ENCODE measurements around the gene CCDC97.

- no peak for TF ChIP-seq CTCF (IDR thresholded peaks at IDR 0.05)
- no peak for TF ChIP-seq POLR2AphosphoS5 (IDR thresholded peaks at IDR 0.05; ENCODE audit: insufficient read depth in 1 of 2, low read depth in 1 of 2)
Measured at GRCh38 chr19:41311613-41312012, 1.6 kb downstream of the CCDC97 start.
